ENCODE data around the gene PDE6G.
"Not testable (repeated sequence)": the region's sequence is repeated elsewhere in the genome, so short reads cannot be mapped to it uniquely, and the experiment has no call there.

Gene PDE6G

DNA sequence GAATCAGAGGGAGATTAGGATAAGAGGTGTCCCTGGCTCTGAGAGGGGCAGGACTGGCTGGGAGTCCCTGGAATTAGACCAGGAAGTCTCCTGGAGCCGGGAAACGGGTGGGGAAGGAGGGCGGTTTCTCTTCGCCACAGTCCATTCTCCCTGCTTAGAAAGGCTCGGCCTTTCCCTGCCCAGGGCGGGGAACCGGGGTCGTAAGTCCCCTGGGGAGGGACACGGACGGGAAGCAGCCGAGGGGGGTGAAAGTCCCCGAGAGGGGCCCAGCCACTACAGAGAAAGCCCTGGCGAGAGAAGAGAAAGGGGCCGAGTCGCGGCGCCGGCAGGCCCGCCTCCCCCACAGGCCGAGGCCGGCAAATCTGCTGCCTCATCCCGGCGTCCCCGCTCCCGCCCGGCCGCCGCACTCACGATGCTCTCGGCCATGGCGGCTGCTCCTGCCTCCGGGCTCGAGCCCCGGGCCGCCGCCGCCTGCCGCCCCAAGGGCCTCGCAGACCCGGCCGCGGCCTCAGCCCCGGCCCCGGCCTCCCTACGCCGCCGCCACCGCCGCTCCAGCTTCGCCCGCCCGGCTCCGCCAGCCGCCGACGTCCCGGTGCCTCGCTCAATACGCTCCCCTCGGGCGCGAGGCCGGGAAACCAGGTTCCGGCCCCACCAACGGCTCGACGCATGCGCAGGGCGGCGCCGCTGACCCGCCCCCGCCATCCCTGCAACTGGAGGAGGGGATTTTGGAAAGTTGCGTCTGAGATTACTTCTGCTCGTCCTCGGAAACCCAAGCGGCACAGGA is 19.6 kb downstream of the PDE6G start, which contains the start of the genes NPLOC4 and TSPAN10:
TSS of gene NPLOC4 (minus strand) at position 608 of the 784 bp plus-strand sequence. CDS start at position 426, 182 bp downstream.
TSS of gene TSPAN10 (plus strand) at position 692 of the 784 bp plus-strand sequence. CDS start 5,217 bp downstream, outside the sequence.
- no peaks in the 10 kb centered on the region for H3K36me3 ChIP-seq (ENCODE audit: control insufficient read depth, insufficient read depth, low read length)
- no peaks in the 10 kb centered on the region for H3K9me3 ChIP-seq (ENCODE audit: control insufficient read depth, insufficient read depth, low read length)
- H3K4me1 ChIP-seq (ENCODE audit: control insufficient read depth, insufficient read depth, low read length) = no peaks in the 10 kb centered on the region
- no peaks in the 10 kb centered on the region for H3K27me3 ChIP-seq (ENCODE audit: control insufficient read depth, insufficient read depth, low read length)
- H3K4me3 ChIP-seq (ENCODE audit: low read depth, low read length) = peak within 1 kb of the TSS; percentile 97
- H3K9ac ChIP-seq (ENCODE audit: low read depth, low read length) = peak within 1 kb of the TSS; percentile 88

GRCh38 chr17:81635973-81636504 is 20.3 kb downstream of the PDE6G start:
- no peaks in the 10 kb centered on the region for H3K9me3 ChIP-seq (ENCODE audit: control insufficient read depth, insufficient read depth, low read length)
- peak overlapping the region; percentile 88 for H3K9ac ChIP-seq (ENCODE audit: low read depth, low read length)
- H3K4me1 ChIP-seq (ENCODE audit: control insufficient read depth, insufficient read depth, low read length) = no peaks in the 10 kb centered on the region
- no peaks in the 10 kb centered on the region for H3K36me3 ChIP-seq (ENCODE audit: control insufficient read depth, insufficient read depth, low read length)
- no peaks in the 10 kb centered on the region for H3K27me3 ChIP-seq (ENCODE audit: control insufficient read depth, insufficient read depth, low read length)
- H3K4me3 ChIP-seq (ENCODE audit: low read depth, low read length) = peak overlapping the region; percentile 97

- Histone ChIP-seq H3K27me3 (ENCODE audit: control insufficient read depth, insufficient read depth, low read length) (no peaks in the 10 kb centered on the region), H3K9ac (ENCODE audit: low read depth, low read length) (no peak overlapping the region), H3K36me3 (ENCODE audit: control insufficient read depth, insufficient read depth, low read length) (no peaks in the 10 kb centered on the region), H3K4me3 (ENCODE audit: low read depth, low read length) (peak overlapping the region; percentile 97), H3K9me3 (ENCODE audit: control insufficient read depth, insufficient read depth, low read length) (no peaks in the 10 kb centered on the region), H3K4me1 (ENCODE audit: control insufficient read depth, insufficient read depth, low read length) (no peaks in the 10 kb centered on the region)
Measured at GRCh38 chr17:81635431-81635830, 20.9 kb downstream of the PDE6G start.

- Histone ChIP-seq H3K4me3 (ENCODE audit: low read depth, low read length) (no peak overlapping the region), H3K27me3 (ENCODE audit: control insufficient read depth, insufficient read depth, low read length) (no peaks in the 10 kb centered on the region), H3K9me3 (ENCODE audit: control insufficient read depth, insufficient read depth, low read length) (no peaks in the 10 kb centered on the region), H3K9ac (ENCODE audit: low read depth, low read length) (no peak overlapping the region), H3K36me3 (ENCODE audit: control insufficient read depth, insufficient read depth, low read length) (peaks cover 11% of the 10 kb centered on the region), H3K4me1 (ENCODE audit: control insufficient read depth, insufficient read depth, low read length) (no peaks in the 10 kb centered on the region)
Measured at GRCh38 chr17:81631482-81631881, 24.9 kb downstream of the PDE6G start.

- Histone ChIP-seq H3K36me3 (ENCODE audit: control insufficient read depth, insufficient read depth, low read length) (peaks cover 17% of the 10 kb centered on the region), H3K4me1 (ENCODE audit: control insufficient read depth, insufficient read depth, low read length) (no peaks in the 10 kb centered on the region), H3K9ac (ENCODE audit: low read depth, low read length) (no peak overlapping the region), H3K27me3 (ENCODE audit: control insufficient read depth, insufficient read depth, low read length) (no peaks in the 10 kb centered on the region), H3K4me3 (ENCODE audit: low read depth, low read length) (no peak overlapping the region), H3K9me3 (ENCODE audit: control insufficient read depth, insufficient read depth, low read length) (no peaks in the 10 kb centered on the region)
Measured at GRCh38 chr17:81630274-81630673, 26.1 kb downstream of the PDE6G start.

DNA sequence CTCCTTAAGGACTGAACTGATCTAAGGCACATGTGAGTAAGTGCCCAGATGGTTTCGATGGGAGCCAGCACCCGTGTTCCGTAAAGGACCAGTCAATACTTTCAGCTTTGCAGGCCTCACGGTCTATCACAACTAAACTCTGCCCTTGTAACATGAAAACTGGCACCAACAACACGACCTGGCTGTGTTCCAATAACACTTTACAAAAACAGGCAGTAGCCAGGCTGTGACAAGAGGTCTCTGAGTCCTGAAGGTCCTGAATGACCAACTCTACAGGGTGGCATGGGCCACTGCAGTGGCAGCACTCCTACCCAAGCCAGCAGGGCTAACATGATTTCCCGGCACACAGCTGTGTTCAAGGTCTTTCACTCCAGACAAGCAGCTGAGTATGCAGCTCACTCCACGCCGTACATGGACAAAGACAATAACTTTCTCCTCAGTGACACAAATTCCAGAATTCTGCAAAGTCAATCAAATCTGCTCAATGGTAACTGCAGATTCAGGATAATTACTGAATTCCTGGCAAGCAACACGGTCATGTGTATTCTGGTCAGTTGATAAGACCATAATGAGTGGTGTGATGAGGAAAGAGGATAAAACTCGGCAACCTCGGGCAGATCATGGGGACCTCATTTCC is 34.7 kb downstream of the PDE6G start:
- H3K4me1 ChIP-seq (ENCODE audit: control insufficient read depth, insufficient read depth, low read length) = no peaks in the 10 kb centered on the region
- H3K36me3 ChIP-seq (ENCODE audit: control insufficient read depth, insufficient read depth, low read length) = peaks cover 45% of the 10 kb centered on the region
- H3K9me3 ChIP-seq (ENCODE audit: control insufficient read depth, insufficient read depth, low read length) = no peaks in the 10 kb centered on the region
- no peak overlapping the region for H3K9ac ChIP-seq (ENCODE audit: low read depth, low read length)
- no peaks in the 10 kb centered on the region for H3K27me3 ChIP-seq (ENCODE audit: control insufficient read depth, insufficient read depth, low read length)
- H3K4me3 ChIP-seq (ENCODE audit: low read depth, low read length) = no peak overlapping the region

GRCh38 chr17:81618307-81618706 is 38.0 kb downstream of the PDE6G start:
- H3K9me3 ChIP-seq (ENCODE audit: control insufficient read depth, insufficient read depth, low read length); H3K27me3 ChIP-seq (ENCODE audit: control insufficient read depth, insufficient read depth, low read length); H3K9ac ChIP-seq (ENCODE audit: low read depth, low read length); H3K4me1 ChIP-seq (ENCODE audit: control insufficient read depth, insufficient read depth, low read length); H3K4me3 ChIP-seq (ENCODE audit: low read depth, low read length): not testable (repeated sequence)
- peaks cover 30% of the 10 kb centered on the region for H3K36me3 ChIP-seq (ENCODE audit: control insufficient read depth, insufficient read depth, low read length)

DNA sequence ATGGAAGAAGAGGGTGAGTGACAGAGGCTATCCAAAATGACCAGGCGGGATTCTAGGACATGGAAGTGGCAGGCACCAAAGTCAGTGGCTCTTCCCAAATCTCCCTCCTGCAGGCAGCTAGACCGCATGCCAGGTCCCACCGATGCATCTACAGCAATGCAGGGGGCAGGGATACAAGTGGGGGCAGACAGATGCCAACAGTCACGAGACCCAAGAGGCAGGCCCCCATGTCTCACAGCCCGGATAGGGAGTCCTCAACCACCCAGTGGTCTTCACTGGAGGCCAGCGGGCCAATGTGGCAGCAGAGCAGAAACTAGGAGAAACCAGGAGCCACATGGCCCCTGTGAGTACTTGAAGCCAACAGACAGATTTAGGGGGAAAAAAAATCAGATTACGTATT is 39.5 kb downstream of the PDE6G start:
- Histone ChIP-seq H3K36me3 (ENCODE audit: control insufficient read depth, insufficient read depth, low read length) (peaks cover 25% of the 10 kb centered on the region), H3K4me3 (ENCODE audit: low read depth, low read length) (no peak overlapping the region), H3K27me3 (ENCODE audit: control insufficient read depth, insufficient read depth, low read length) (no peaks in the 10 kb centered on the region), H3K4me1 (ENCODE audit: control insufficient read depth, insufficient read depth, low read length) (no peaks in the 10 kb centered on the region), H3K9ac (ENCODE audit: low read depth, low read length) (no peak overlapping the region), H3K9me3 (ENCODE audit: control insufficient read depth, insufficient read depth, low read length) (no peaks in the 10 kb centered on the region)

GRCh38 chr17:81615401-81615930 is 40.9 kb downstream of the PDE6G start:
- H3K9ac ChIP-seq (ENCODE audit: low read depth, low read length) = no peak overlapping the region
- no peaks in the 10 kb centered on the region for H3K4me1 ChIP-seq (ENCODE audit: control insufficient read depth, insufficient read depth, low read length)
- no peaks in the 10 kb centered on the region for H3K27me3 ChIP-seq (ENCODE audit: control insufficient read depth, insufficient read depth, low read length)
- no peak overlapping the region for H3K4me3 ChIP-seq (ENCODE audit: low read depth, low read length)
- H3K36me3 ChIP-seq (ENCODE audit: control insufficient read depth, insufficient read depth, low read length) = peaks cover 17% of the 10 kb centered on the region
- no peaks in the 10 kb centered on the region for H3K9me3 ChIP-seq (ENCODE audit: control insufficient read depth, insufficient read depth, low read length)

DNA sequence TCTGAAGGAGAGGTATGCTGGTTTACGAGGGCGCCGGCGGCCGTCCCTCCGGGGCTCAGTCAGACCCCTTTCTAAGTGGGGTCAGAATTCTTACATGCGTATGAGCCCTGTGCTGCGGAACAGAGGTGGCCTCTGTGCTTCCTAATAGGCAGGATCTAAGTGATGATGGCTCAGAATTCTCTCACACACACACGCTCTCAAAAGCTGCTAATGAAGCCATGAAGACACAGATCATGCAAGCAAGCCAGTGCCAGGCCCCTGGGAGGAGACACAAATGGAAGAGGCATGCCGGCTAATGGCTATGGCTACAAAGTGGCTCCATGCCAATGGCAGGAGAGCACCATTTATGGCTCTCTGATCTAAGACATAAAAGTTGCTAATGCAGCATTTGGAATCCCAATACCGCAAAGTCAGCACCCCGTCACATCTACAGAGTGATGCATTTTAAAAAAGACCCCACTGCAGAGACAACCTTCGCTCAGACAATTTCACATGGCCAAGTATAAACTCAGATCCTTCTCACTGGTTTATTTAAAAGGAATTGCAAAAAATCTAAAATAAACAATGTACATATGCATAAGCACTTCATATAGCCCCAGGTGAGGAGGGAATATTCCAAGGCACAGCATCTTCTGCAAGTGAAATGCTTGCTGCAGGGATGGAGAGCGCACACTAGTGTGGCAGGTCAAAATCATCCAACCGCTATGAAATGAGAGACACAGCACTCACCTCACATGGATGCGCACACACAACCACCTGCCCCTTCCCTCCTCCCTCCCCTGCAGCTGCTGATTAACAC is 44.0 kb downstream of the PDE6G start:
- Histone ChIP-seq H3K36me3 (ENCODE audit: control insufficient read depth, insufficient read depth, low read length) (peaks cover 23% of the 10 kb centered on the region), H3K9ac (ENCODE audit: low read depth, low read length) (no peak overlapping the region), H3K4me3 (ENCODE audit: low read depth, low read length) (no peak overlapping the region), H3K9me3 (ENCODE audit: control insufficient read depth, insufficient read depth, low read length) (no peaks in the 10 kb centered on the region), H3K4me1 (ENCODE audit: control insufficient read depth, insufficient read depth, low read length) (no peaks in the 10 kb centered on the region), H3K27me3 (ENCODE audit: control insufficient read depth, insufficient read depth, low read length) (no peaks in the 10 kb centered on the region)

DNA sequence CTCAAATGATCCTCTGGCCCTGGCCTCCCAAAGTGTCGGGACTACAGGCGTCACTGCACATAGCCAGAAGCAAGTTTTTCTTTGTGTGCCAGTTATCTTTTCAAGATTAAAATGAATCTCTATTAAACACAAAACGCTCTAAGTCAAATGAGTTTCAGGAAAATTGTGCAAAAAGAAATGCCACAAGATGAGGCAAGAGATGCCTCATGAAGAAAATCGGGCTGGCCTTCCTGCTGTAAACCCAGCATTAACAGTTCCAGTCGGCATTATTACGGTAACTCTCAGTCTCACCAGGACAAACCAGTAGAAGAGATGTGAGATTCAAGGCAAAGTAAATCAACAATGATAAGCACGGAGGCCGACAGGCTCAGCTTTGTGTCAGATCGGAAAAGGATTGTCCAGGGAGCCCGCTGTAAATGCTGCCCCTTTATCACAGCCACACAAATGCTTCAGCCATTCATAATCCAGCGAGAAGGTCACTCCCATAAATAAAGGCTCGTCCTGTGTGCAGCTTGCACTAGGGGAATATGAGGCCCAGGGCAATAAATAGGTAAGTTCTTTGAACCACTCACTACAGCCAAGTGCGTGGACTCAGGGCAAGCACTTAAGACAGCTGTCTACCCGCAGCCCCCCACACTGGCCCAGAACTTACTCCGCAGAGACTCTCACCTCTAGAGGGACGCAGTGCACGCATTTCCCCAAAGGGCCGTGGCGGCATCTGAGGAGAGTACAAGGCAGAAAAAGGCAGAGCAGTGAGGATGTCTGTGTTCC is 46.6 kb downstream of the PDE6G start:
- Histone ChIP-seq H3K9me3 (ENCODE audit: control insufficient read depth, insufficient read depth, low read length) (no peaks in the 10 kb centered on the region), H3K36me3 (ENCODE audit: control insufficient read depth, insufficient read depth, low read length) (peaks cover 26% of the 10 kb centered on the region), H3K4me1 (ENCODE audit: control insufficient read depth, insufficient read depth, low read length) (no peaks in the 10 kb centered on the region), H3K4me3 (ENCODE audit: low read depth, low read length) (no peak overlapping the region), H3K27me3 (ENCODE audit: control insufficient read depth, insufficient read depth, low read length) (no peaks in the 10 kb centered on the region), H3K9ac (ENCODE audit: low read depth, low read length) (no peak overlapping the region)

Data from iPS-15b (cell line).